ENCODE results near the gene TP53BP2. TPM values are rescaled to one million over a fixed set of nuclear protein-coding genes. Genes with fewer than 3 reads are reported as not detected.
A peak's percentile ranks its signal among the peaks of the same experiment; 100 is the strongest.
"Not testable (repeated sequence)": the region's sequence is repeated elsewhere in the genome, so short reads cannot be mapped to it uniquely, and the experiment has no call there.

The TP53BP2 gene
- total and polyA plus RNA-seq, 2 donors, result 15.4 to 42.8 TPM

DNA sequence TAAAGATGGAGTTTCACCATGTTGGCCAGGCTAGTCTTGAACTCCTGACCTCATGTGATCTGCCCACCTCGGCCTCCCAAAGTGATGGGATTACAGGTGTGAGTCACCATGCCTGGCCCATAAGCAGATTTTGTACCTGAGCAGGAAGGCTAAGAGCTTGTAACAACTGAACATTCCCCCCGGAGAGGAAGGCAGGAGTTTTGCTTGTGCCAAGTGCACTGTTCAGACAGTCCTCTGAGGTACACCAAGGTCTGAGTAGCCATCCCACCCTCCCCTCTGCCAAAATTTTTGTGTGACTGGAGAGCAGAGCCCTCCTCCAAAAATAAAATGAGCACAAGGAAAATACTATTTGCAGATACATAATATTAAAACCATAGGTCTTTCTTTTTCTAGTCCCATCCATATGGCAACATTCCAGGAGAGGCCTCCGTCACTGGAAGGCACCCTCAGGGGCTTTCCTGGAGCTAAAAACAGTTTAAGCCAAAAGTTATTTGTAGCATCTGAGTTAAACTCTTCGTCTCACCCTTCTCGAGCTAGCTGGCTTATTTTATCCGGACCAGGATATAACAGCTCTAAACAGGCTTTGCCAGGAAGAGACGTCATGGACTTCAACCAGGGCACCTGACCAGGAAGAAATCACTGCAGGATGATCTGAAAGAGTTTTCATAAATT, 106.2 kb downstream of the TP53BP2 start:
- no peaks in the 10 kb centered on the region for H3K36me3 ChIP-seq (ENCODE audit: insufficient read depth)
- peak overlapping the region; percentile 15 for H3K27ac ChIP-seq (ENCODE audit: low read depth)
- no peak for DNase-seq (ENCODE audit: extremely low spot score)
- no peak overlapping the region for H3K4me3 ChIP-seq (ENCODE audit: low read depth, low read length)
- H3K4me1 ChIP-seq (ENCODE audit: insufficient read depth), result no peaks in the 10 kb centered on the region
- 30% methylated on average over 7 of the region's 7 CpGs for WGBS

DNA sequence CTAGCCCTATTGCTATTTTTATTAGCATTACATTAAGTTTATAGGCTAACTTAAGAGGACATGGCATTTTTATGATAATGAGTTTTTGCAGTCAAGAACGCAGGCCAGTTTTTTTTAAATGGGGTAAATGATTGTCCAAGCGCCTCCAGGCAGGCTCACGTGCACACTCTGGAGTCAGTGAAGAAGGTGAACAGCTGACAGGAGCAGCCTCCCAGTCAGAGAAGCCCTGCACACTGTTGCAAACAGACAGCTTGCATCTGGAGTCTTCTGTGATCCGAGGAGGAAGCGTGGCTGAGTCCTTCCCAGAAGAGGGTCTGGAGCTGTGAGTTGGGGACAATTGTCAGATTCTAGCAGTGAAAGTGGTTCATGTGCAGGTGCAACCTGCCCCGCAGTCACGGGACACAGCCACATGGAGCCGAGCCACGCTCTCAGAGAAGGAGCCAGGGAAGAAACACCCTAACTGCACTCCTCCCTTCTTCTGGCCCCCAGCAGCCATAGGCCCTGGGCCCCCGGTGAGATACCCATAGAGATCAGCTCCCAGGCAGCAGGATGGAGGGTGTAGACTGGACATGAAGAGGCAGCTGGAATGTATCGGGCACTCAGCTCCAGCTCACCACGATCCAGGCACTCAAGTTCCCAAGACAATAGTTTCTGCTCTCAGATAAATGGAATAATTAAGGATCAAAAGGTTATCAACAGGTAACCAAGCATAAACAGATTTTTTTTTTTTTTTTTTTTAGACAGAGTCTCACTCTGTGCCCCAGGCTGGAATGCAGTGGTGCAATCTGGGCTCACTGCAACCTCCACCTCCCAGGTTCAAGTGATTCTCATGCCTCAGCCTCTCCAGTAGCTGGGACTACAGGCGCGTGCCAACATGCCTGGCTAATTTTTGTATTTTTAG, 107.0 kb downstream of the TP53BP2 start:
- DNase-seq (ENCODE audit: extremely low spot score), result no peak
- H3K27ac ChIP-seq (ENCODE audit: low read depth), result peak overlapping the region; percentile 13
- no peaks in the 10 kb centered on the region for H3K36me3 ChIP-seq (ENCODE audit: insufficient read depth)
- H3K4me3 ChIP-seq (ENCODE audit: low read depth, low read length), result no peak overlapping the region
- no peaks in the 10 kb centered on the region for H3K4me1 ChIP-seq (ENCODE audit: insufficient read depth)
- WGBS, result 71% methylated on average over 14 of the region's 14 CpGs

DNA sequence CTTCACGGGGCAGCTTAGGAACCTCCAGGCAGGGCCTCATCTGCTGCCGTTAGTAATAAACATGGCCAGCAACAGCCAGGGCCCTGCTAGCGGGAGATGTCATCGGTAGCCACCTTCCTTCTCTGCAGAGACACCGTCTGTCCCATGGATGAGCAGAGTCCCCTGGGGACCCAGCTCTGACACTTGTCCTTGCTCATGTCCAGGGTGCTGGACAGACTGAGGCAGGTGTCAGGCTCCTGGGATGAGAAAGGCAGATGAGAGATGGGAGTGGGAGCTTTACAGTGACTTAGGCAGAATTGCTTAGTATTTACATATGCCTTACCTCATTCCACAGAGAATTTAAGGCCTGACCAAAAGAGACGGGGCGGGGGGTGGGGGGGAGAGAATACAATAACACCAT, 108.4 kb downstream of the TP53BP2 start:
- no peak for DNase-seq (ENCODE audit: extremely low spot score)
- WGBS, result 85% methylated on average over 7 of the region's 7 CpGs
- Histone ChIP-seq H3K4me3 (ENCODE audit: low read depth, low read length) (no peak overlapping the region), H3K4me1 (ENCODE audit: insufficient read depth) (no peaks in the 10 kb centered on the region), H3K27ac (ENCODE audit: low read depth) (no peak overlapping the region), H3K36me3 (ENCODE audit: insufficient read depth) (no peaks in the 10 kb centered on the region)

DNA sequence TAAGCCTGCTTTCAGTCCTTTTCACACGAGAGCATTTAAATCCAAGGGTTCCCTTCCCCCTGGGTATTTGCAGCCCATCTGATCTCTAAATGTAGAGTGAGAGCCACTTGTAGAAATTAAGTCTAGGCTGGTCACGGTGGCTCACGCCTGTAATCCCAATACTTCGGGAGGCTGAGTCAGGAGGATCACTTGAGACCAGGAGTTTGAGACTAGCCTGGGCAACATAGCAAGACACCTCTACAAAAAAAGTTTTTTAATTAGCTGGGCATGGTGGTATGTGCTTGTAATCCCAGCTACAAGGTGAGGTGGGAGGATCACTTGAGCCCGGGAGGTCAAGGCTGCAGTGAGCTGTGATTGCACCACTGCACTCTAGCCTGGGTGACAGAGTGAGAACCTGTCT, 109.1 kb downstream of the TP53BP2 start:
- H3K4me3 ChIP-seq (ENCODE audit: low read depth, low read length); H3K4me1 ChIP-seq (ENCODE audit: insufficient read depth); H3K36me3 ChIP-seq (ENCODE audit: insufficient read depth); DNase-seq (ENCODE audit: extremely low spot score); H3K27ac ChIP-seq (ENCODE audit: low read depth): not testable (repeated sequence)
- WGBS, result 98% methylated on average over 5 of the region's 5 CpGs

DNA sequence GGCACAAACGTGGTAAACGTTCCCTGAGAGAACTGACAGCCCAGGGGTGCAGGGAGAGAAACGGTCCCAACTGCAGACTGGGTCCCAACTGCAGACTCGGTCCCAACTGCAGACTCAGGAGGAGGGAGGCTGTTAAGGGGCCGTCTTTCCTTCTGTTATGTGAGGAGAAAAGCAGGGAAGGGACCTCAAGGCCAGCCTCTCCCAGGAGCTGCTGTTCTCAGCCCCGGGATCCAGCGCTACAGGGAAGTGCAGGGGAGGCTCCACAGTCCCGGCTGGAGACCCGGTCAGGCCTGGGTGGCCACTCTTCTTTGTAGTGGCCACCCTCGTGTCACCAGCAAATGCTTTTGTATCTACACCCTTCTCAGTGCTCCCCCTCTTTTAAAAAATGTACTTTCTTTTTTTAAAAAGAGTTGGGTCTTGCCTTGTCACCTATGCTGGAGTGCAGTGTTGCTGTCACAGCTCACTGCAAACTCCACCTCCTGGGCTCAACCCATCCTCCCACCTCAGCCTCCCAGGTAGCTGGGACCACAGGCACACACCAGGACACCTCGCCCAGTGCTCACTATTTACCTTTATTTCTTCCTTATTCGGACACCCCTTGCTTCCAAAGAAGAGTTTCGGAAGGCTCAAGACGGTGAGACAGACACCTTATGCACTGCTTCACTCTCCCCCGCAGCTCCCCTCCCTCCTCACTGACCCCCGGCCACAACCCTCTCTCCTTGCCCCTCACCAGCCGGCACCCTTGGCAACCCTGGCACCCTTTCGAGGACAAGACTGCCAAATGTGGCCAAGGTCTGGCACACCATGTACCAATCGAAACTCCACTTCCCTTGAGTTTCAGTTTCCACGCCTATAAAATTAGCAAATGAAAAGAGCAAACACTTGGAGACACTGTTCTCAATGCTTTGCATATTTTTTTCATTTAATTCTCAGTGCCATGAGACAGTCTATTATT, 111.6 kb downstream of the TP53BP2 start:
- Histone ChIP-seq H3K4me1 (ENCODE audit: insufficient read depth) (no peaks in the 10 kb centered on the region), H3K36me3 (ENCODE audit: insufficient read depth) (no peaks in the 10 kb centered on the region), H3K4me3 (ENCODE audit: low read depth, low read length) (no peak overlapping the region), H3K27ac (ENCODE audit: low read depth) (no peak overlapping the region)
- 81% methylated on average over 20 of the region's 20 CpGs for WGBS
- DNase-seq (ENCODE audit: extremely low spot score), result no peak

DNA sequence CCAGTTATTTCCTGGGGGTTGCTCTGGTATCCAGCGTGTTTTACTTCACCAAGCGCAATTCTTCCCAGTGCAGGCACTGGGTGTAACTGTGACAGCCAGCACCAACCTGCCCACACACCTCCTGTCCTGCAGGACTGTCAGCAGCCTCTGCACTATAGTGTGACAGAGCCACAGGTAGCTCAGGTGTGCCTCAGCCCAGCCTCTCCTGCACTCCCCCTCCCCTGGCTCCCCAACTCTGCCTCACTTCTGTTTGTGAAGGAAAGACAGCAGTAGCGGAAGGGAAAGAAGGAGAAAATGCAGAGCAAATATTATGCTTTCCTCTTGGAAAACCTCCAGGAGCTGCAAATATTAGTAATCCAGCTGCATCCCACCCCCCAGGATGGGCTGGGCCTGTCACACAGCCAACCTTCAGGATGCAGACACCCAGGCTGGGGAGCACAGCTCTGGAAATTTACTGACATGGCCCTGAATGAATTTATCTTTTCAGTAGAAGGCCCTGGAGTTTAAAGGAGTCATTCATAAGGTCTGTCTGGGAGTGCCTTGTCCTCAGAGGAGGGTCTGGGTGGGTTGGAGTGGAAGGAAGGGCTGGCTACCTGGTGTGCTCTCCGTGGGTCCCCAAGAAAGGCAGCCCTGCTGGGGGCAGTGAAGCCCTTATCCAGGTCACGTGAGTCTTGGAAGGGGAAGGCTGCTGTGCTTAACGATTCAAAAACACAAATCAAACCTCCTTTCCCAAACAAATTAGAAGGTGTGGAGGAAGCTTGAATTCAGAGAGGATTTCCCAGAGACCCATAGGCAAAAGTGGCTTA, 112.6 kb downstream of the TP53BP2 start:
- no peaks in the 10 kb centered on the region for H3K4me1 ChIP-seq (ENCODE audit: insufficient read depth)
- no peaks in the 10 kb centered on the region for H3K36me3 ChIP-seq (ENCODE audit: insufficient read depth)
- no peak for DNase-seq (ENCODE audit: extremely low spot score)
- no peak overlapping the region for H3K27ac ChIP-seq (ENCODE audit: low read depth)
- no peak overlapping the region for H3K4me3 ChIP-seq (ENCODE audit: low read depth, low read length)
- 63% methylated on average over 6 of the region's 6 CpGs for WGBS

DNA sequence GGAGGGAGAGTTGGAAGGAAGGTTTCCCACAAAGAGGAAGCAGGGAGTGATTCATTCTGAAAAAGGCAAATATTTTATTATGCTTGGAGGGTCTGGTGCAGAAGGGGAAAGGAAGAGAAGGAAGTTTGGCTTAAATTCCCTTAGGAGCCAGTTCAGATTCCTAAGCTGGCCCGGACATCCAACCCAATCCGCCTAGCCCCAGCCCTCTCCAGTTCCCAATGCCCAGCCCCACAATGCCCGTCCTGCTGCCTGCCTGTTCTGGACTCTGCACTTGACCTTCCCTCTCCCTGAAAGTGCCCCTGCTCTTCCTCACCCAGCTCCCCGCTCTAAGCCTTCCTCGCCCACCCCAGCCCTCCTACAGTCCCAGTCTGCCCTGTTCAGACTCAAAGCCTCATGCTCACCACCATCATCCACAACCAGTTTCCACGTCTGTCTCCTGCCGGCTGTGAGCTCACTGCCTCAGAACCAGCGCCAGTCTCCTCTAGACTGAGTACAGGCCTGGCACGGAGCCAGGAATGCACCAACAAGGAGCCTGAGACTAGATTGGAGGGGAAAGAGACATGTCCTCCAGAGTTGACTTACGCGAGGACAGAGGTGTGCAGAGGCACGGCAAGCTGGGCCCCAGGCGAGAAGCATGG, 114.5 kb downstream of the TP53BP2 start:
- Histone ChIP-seq H3K27ac (ENCODE audit: low read depth) (no peak overlapping the region), H3K4me1 (ENCODE audit: insufficient read depth) (peaks cover 3% of the 10 kb centered on the region), H3K4me3 (ENCODE audit: low read depth, low read length) (no peak overlapping the region), H3K36me3 (ENCODE audit: insufficient read depth) (no peaks in the 10 kb centered on the region)
- 49% methylated on average over 13 of the region's 13 CpGs for WGBS
- no peak for DNase-seq (ENCODE audit: extremely low spot score)

DNA sequence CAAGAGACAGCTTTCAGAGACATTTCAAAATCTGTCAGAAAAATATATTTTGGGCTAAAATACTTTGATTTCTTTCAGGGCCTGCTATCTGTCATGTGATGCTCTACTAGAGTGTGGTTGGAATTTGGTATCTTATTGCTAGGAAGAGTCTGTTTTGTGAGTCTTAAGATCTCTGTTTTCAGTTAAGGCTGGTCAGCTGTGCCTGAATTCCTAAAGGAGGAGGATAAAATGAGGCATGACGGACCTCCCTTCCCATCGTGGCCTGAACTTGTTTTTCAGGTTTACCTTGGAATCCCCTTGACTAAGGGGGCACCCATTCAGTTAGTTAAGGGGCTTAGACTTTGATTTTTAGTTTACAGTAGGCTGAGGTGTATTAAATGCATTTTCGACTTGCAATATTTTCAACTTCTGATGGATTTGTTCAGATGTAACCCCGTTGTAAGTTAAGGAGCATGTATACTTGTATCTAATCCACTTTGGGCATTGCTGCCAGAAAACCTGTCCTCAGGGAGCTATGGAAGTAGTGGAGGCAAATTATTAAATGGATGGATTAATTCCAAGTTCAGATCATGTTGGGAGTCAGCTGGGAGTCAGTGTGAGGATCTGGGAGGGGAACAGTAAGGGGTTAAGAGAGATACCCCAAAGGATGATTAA, 115.1 kb downstream of the TP53BP2 start:
- no peaks in the 10 kb centered on the region for H3K36me3 ChIP-seq (ENCODE audit: insufficient read depth)
- H3K4me1 ChIP-seq (ENCODE audit: insufficient read depth), result peaks cover 3% of the 10 kb centered on the region
- H3K27ac ChIP-seq (ENCODE audit: low read depth), result no peak overlapping the region
- WGBS, result 29% methylated on average over 4 of the region's 4 CpGs
- H3K4me3 ChIP-seq (ENCODE audit: low read depth, low read length), result no peak overlapping the region
- DNase-seq (ENCODE audit: extremely low spot score), result no peak

DNA sequence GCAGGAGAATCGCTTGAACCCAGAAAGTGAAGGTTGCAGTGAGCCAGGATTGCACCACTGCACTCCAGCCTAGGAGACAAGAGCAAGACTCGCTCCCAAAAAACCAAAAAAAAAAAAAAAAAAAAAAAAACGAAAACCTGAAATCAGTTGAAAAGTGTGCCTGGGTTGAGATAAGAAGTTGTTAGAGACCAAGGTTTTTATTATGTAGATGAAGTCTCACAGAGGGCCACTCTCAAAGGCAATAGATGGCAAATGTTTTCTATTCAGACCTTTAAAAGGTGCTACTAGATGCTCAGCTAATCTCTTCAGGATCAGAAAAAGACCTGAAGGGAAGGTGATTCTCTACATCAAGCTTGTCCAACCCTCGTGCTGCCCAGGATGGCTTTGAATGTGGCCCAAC, 115.8 kb downstream of the TP53BP2 start:
- H3K4me1 ChIP-seq (ENCODE audit: insufficient read depth), result peaks cover 3% of the 10 kb centered on the region
- no peak overlapping the region for H3K27ac ChIP-seq (ENCODE audit: low read depth)
- WGBS, result 87% methylated on average over 4 of the region's 4 CpGs
- DNase-seq (ENCODE audit: extremely low spot score), result no peak
- no peak overlapping the region for H3K4me3 ChIP-seq (ENCODE audit: low read depth, low read length)
- H3K36me3 ChIP-seq (ENCODE audit: insufficient read depth), result no peaks in the 10 kb centered on the region

Other genes with a start within 250 kb of the TP53BP2 start
- 1.6 TPM for gene CAPN8, start 180.2 kb downstream of the TP53BP2 start, total RNA-seq
- gene CAPN8, start 180.2 kb downstream of the TP53BP2 start, polyA plus RNA-seq, result 11.9 TPM
- 117 TPM for gene CAPN2, start 133.4 kb downstream of the TP53BP2 start, total RNA-seq
- 91.4 TPM for gene CAPN2, start 133.4 kb downstream of the TP53BP2 start, polyA plus RNA-seq